Endothelial cell of umbilical vein (primary cell): ENCODE measurements around the gene NPPB.

Experiments used
- EZH2 ChIP-seq: IDR thresholded peaks from 2 replicates; pipeline ENCODE4 v1.6.1; 2012; ENCODE audit warnings: borderline replicate concordance, low read depth, mild to moderate bottlenecking, moderate library complexity, low read length, inconsistent platforms; ENCODE audit not compliant: severe bottlenecking
- FOS ChIP-seq: IDR thresholded peaks from 2 replicates; pipeline ENCODE4 v1.6.1; 2011; ENCODE audit warnings: mild to moderate bottlenecking, low read length, moderate library complexity, borderline replicate concordance; ENCODE audit not compliant: insufficient read depth
- GATA2 ChIP-seq: IDR thresholded peaks from 2 replicates; pipeline ENCODE4 v1.7.0; 2011; ENCODE audit warnings: low read depth, mild to moderate bottlenecking, moderate library complexity, mixed read lengths, low read length; ENCODE audit not compliant: insufficient read length, insufficient read depth
- JUN ChIP-seq: IDR thresholded peaks from 2 replicates; pipeline ENCODE4 v1.6.1; 2011; ENCODE audit warnings: borderline replicate concordance, low read depth; ENCODE audit not compliant: insufficient read length, insufficient read depth
- MAX ChIP-seq: IDR thresholded peaks from 2 replicates; pipeline ENCODE4 v1.6.1; 2011; ENCODE audit not compliant: insufficient read depth, insufficient read length
- MYC ChIP-seq: IDR thresholded peaks from one replicate; pipeline ENCODE4 v1.6.1; 2011; ENCODE audit warnings: mild to moderate bottlenecking, low read depth, low read length
- POLR2A ChIP-seq: IDR thresholded peaks from 2 replicates; pipeline ENCODE4 v1.6.1; 2012; ENCODE audit warnings: low read depth, mild to moderate bottlenecking, control low read depth, low read length
- POLR2AphosphoS5 ChIP-seq: IDR thresholded peaks from 2 replicates; pipeline ENCODE4 v1.6.1; 2012; ENCODE audit warnings: low read depth, mild to moderate bottlenecking, control low read depth, low read length, moderate library complexity; ENCODE audit not compliant: insufficient read depth
- TF ChIP-seq, protein P1 (sequence below), 2 donors: IDR thresholded peaks; 1 replicate in 1 of 2; 2 replicates in 1 of 2; pipeline ENCODE4 v1.5.1; 2011; ENCODE audit warnings: low read length in 2 of 2, mild to moderate bottlenecking in 2 of 2, moderate library complexity in 2 of 2, control low read depth in 1 of 2, inconsistent platforms in 1 of 2, low read depth in 1 of 2; ENCODE audit not compliant: insufficient read depth in 1 of 2; ENCODE audit errors: extremely low read depth in 1 of 2

DNA sequence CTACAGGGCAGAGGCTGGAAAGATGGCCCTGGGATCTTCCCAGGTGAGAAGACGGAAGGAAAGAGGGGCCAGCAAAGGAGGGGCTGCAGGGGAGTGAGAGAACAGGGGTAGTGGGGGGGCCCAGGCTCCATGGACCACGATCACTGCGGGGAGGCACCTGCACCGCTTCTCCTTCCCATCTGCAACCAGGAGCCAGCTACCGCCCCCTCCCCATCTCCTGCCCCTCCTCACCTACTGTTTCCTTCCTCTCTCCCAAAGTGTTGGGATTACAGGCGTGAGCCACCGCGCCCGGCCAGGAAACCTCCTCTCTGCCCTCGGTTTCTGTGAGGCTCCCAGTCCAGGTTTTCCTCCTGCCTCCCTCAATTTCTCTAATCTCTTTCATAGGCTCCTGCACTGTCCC, 48.1 kb upstream of the NPPB start:
- TF ChIP-seq, protein P1, sequence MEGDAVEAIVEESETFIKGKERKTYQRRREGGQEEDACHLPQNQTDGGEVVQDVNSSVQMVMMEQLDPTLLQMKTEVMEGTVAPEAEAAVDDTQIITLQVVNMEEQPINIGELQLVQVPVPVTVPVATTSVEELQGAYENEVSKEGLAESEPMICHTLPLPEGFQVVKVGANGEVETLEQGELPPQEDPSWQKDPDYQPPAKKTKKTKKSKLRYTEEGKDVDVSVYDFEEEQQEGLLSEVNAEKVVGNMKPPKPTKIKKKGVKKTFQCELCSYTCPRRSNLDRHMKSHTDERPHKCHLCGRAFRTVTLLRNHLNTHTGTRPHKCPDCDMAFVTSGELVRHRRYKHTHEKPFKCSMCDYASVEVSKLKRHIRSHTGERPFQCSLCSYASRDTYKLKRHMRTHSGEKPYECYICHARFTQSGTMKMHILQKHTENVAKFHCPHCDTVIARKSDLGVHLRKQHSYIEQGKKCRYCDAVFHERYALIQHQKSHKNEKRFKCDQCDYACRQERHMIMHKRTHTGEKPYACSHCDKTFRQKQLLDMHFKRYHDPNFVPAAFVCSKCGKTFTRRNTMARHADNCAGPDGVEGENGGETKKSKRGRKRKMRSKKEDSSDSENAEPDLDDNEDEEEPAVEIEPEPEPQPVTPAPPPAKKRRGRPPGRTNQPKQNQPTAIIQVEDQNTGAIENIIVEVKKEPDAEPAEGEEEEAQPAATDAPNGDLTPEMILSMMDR (IDR thresholded peaks at IDR 0.05; ENCODE audit: extremely low read depth in 1 of 2, insufficient read depth in 1 of 2, low read depth in 1 of 2, low read length in 2 of 2) = no peak
- TF ChIP-seq POLR2AphosphoS5 = no peak
- no peak for TF ChIP-seq GATA2
- TF ChIP-seq JUN = no peak
- TF ChIP-seq POLR2A = no peak
- TF ChIP-seq EZH2 = no peak
- TF ChIP-seq MAX = no peak
- no peak for TF ChIP-seq MYC
- TF ChIP-seq FOS = no peak
